Endothelial cell of umbilical vein (primary cell): Measurements from ENCODE around the gene MNT. TPM values are rescaled to one million over a fixed set of nuclear protein-coding genes. Genes with fewer than 3 reads are reported as not detected.
A peak's percentile ranks its signal among the peaks of the same experiment; 100 is the strongest.

ENCODE experiments used
- BruUV-seq: library from RNA; stranded (reverse); fragments of 400-500 nt; replicated peaks from 2 replicates; lab custom pipeline; 2021; lab: Mats Ljungman, UMichigan
- CTCF ChIA-PET: fragments of 300-600, 350-600 bp; sonication (Branson Sonifier 250); formaldehyde crosslinking; loops from one replicate; lab custom pipeline; 2021; ENCODE audit warnings: antibody characterized with exemption, inconsistent platforms; lab: Charles Lee
- POLR2A ChIA-PET: fragments of 300-600, 350-600 bp; sonication (Branson Sonifier 250); formaldehyde crosslinking; loops from one replicate; lab custom pipeline; 2021; ENCODE audit warnings: antibody characterized with exemption, inconsistent platforms; lab: Charles Lee
- DNase-seq: peaks from one replicate; pipeline ENCODE4 v3.0.0-alpha.2; 2011; ENCODE audit warnings: low read depth, low spot score
- FAIRE-seq: peaks from 2 replicates; lab custom pipeline; 2011; peaks lifted over from hg19 to GRCh38; lab: Jason Lieb, UNC
- H2AFZ ChIP-seq: 2 replicates; pipeline ENCODE4 v1.6.0; 2012; ENCODE audit warnings: low read depth, low read length, control low read depth, inconsistent platforms
- H3K27ac ChIP-seq: 2 replicates; pipeline ENCODE4 v1.5.1; 2011; ENCODE audit warnings: low read depth, mild to moderate bottlenecking, control low read depth, low read length, moderate library complexity; ENCODE audit not compliant: insufficient read depth
- H3K27me3 ChIP-seq, 2 experiments: 2 replicates each; pipeline versions ENCODE4 v1.6.0 to v1.6.1; 2011; ENCODE audit warnings: low read length in 2 of 2, mixed read lengths in 1 of 2; ENCODE audit not compliant: control insufficient read depth in 2 of 2, insufficient read depth in 2 of 2
- H3K36me3 ChIP-seq, 2 experiments: 2 replicates in 1 of 2; 3 replicates in 1 of 2; pipeline ENCODE4 v1.5.1; 2011; ENCODE audit warnings: low read length in 2 of 2, mild to moderate bottlenecking in 1 of 2, moderate library complexity in 1 of 2; ENCODE audit not compliant: control insufficient read depth in 2 of 2, insufficient read depth in 2 of 2; ENCODE audit errors: extremely low read depth in 1 of 2
- H3K4me1 ChIP-seq: 3 replicates; pipeline ENCODE4 v1.5.1; 2011; ENCODE audit warnings: mild to moderate bottlenecking, low read length; ENCODE audit not compliant: control insufficient read depth, insufficient read depth; ENCODE audit errors: extremely low read depth
- H3K4me2 ChIP-seq: 2 replicates; pipeline ENCODE4 v1.6.1; 2011; ENCODE audit warnings: low read length, control low read depth, mixed read lengths; ENCODE audit not compliant: insufficient read depth
- H3K4me3 ChIP-seq, 3 experiments: fragments of 200-600 bp in 1 of 3; sonication (generic), shearing (Covaris generic) in 1 of 3; replicated peaks in 1 of 3; 2 replicates each; pipeline ENCODE4 v1.5.1; 2011 to 2016; ENCODE audit warnings: control low read depth in 3 of 3, low read length in 3 of 3, mild to moderate bottlenecking in 2 of 3, inconsistent platforms in 1 of 3, low read depth in 1 of 3, moderate library complexity in 1 of 3; ENCODE audit not compliant: insufficient read depth in 1 of 3
- H3K79me2 ChIP-seq: 2 replicates; pipeline ENCODE4 v1.6.0; 2012; ENCODE audit warnings: low read length, inconsistent platforms; ENCODE audit not compliant: control insufficient read depth, insufficient read depth
- H3K9ac ChIP-seq: replicated peaks from 2 replicates; pipeline ENCODE3; 2011; ENCODE audit warnings: low read length, control low read depth; ENCODE audit not compliant: insufficient read depth; ENCODE audit errors: extremely low read depth
- H3K9me1 ChIP-seq: replicated peaks from 3 replicates; pipeline ENCODE4 v1.6.0; 2011; ENCODE audit warnings: mild to moderate bottlenecking, low read length; ENCODE audit not compliant: control insufficient read depth, insufficient read depth; ENCODE audit errors: extremely low read depth
- H3K9me3 ChIP-seq: replicated peaks from 2 replicates; pipeline ENCODE4 v1.5.1; 2012; ENCODE audit warnings: low read length, inconsistent platforms; ENCODE audit not compliant: control insufficient read depth, insufficient read depth
- H4K20me1 ChIP-seq: replicated peaks from 2 replicates; pipeline ENCODE3; 2011; ENCODE audit warnings: mild to moderate bottlenecking, low read length; ENCODE audit not compliant: control insufficient read depth, insufficient read depth; ENCODE audit errors: extremely low read depth
- EZH2 ChIP-seq: IDR thresholded peaks from 2 replicates; pipeline ENCODE4 v1.6.1; 2012; ENCODE audit warnings: borderline replicate concordance, low read depth, mild to moderate bottlenecking, moderate library complexity, low read length, inconsistent platforms; ENCODE audit not compliant: severe bottlenecking
- FOS ChIP-seq: IDR thresholded peaks from 2 replicates; pipeline ENCODE4 v1.6.1; 2011; ENCODE audit warnings: mild to moderate bottlenecking, low read length, moderate library complexity, borderline replicate concordance; ENCODE audit not compliant: insufficient read depth
- GATA2 ChIP-seq: IDR thresholded peaks from 2 replicates; pipeline ENCODE4 v1.7.0; 2011; ENCODE audit warnings: low read depth, mild to moderate bottlenecking, moderate library complexity, mixed read lengths, low read length; ENCODE audit not compliant: insufficient read length, insufficient read depth
- JUN ChIP-seq: IDR thresholded peaks from 2 replicates; pipeline ENCODE4 v1.6.1; 2011; ENCODE audit warnings: borderline replicate concordance, low read depth; ENCODE audit not compliant: insufficient read length, insufficient read depth
- MYC ChIP-seq: IDR thresholded peaks from one replicate; pipeline ENCODE4 v1.6.1; 2011; ENCODE audit warnings: mild to moderate bottlenecking, low read depth, low read length
- POLR2AphosphoS5 ChIP-seq: IDR thresholded peaks from 2 replicates; pipeline ENCODE4 v1.6.1; 2012; ENCODE audit warnings: low read depth, mild to moderate bottlenecking, control low read depth, low read length, moderate library complexity; ENCODE audit not compliant: insufficient read depth
- dilution Hi-C: fragments of 300-500 bp; cut with MboI; formaldehyde crosslinking; loops from one replicate; pipeline ENCODE4 v1.15.0; 2019; ENCODE audit warnings: low sequenced_read_pairs; ENCODE audit not compliant: extremely low pct_ligation_motif_present
- intact Hi-C: fragments of 100-400 bp; cut with micrococcal nuclease; formaldehyde crosslinking; loops from one replicate; pipeline ENCODE4 v1.10.0; 2022
- polyA plus RNA-seq, 4 experiments: library from polyadenylated mRNA; depleted of rRNA in 3 of 4; stranded (reverse) in 3 of 4; unstranded in 1 of 4; fragments of >200 nt; gene quantifications; 2 replicates each; pipeline versions ENCODE4 v1.2.1 to v1.2.3, GENCODE V29; 2011 to 2012; ENCODE audit warnings: missing spikeins in 1 of 4
- total RNA-seq: library from RNA; stranded (reverse); gene quantifications from 2 replicates; pipeline ENCODE4 v1.2.3, GENCODE V29; 2021
- TF ChIP-seq, protein P1 (sequence below): IDR thresholded peaks from 2 replicates; pipeline ENCODE4 v1.6.1; 2011; ENCODE audit not compliant: insufficient read depth, insufficient read length
- TF ChIP-seq, protein P2 (sequence below), 2 donors: IDR thresholded peaks; 1 replicate in 1 of 2; 2 replicates in 1 of 2; pipeline ENCODE4 v1.5.1; 2011; ENCODE audit warnings: low read length in 2 of 2, mild to moderate bottlenecking in 2 of 2, moderate library complexity in 2 of 2, control low read depth in 1 of 2, inconsistent platforms in 1 of 2, low read depth in 1 of 2; ENCODE audit not compliant: insufficient read depth in 1 of 2; ENCODE audit errors: extremely low read depth in 1 of 2

Gene MNT
- total and polyA plus RNA-seq, 2 donors (not counting 3 experiments of a cell fraction or from before 2014, with no cell fraction given) = 4.1 to 21.6 TPM

DNA sequence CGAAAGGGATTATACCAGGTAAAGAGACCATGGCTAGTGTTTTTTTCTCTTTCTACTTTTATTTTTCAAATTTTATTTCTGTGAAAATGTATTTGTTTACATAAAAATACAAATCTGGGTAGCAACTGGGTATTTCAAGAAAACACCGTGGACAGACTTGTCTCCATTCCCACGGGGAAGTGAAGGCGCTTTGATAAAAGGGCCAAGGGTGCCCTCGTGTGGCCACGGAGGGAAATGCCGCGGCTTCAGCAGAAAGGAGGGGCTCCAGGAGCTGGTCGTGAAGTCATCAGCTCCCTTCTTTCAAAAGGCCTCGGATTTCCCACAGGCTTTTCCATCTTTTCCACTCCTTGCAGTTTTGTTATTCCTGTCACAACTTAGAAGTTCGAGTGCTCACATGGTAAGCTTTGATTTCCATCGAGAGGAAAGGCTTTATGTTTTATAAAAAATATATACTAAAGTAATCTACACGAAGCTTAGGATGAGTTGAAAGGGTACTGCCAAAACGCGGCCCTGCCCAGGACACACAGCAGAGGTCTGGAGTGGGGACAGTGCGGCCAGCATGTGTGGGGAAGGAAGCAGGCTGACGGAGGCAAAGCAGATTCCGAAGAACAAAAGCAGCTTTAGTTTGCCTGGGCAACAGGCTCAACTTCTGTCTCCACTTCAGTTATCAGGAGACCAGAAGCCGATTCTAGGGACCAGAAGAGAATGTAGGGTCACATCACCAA is 15.3 kb upstream of the MNT start:
- BruUV-seq = no TSS peak
- CTCF ChIA-PET = interaction anchor here (0.6 to 10.8 kb wide), 43 partner anchors 9 to 597 kb away, joined by 3 to 909 read pairs (median 5); partner anchors contain the start of genes HIC1, METTL16, MNT and TSR1
- Histone ChIP-seq H3K9me3 (no peaks in the 10 kb centered on the region), H2AFZ (no peak overlapping the region), H3K36me3 (peaks cover 5 to 13% of the 10 kb centered on the region in 2 experiments), H3K9me1 (no peaks in the 10 kb centered on the region), H3K4me2 (no peak overlapping the region), H3K27me3 (no peaks in the 10 kb centered on the region), H3K4me1 (no peaks in the 10 kb centered on the region), H3K9ac (no peak overlapping the region), H3K79me2 (no peaks in the 10 kb centered on the region), H3K27ac (peak overlapping the region; percentile 32), H4K20me1 (no peaks in the 10 kb centered on the region), H3K4me3 (no peak overlapping the region)
- FAIRE-seq (peak; percentile 93), DNase-seq (peak; percentile 94)
- POLR2A ChIA-PET = interaction anchor here (1.3 kb wide), 1 partner anchor 33 kb away, joined by 12 read pairs; no protein-coding TSS in a partner anchor
- intact Hi-C loops (loop anchor here (1.0 to 10.0 kb wide), 5 partner anchors 15 to 364 kb away; partner anchors contain the start of gene MNT), dilution Hi-C loops (no loop called here)
- no peak for TF ChIP-seq EZH2
- no peak for TF ChIP-seq POLR2AphosphoS5
- no peak for TF ChIP-seq FOS
- TF ChIP-seq GATA2 = no peak
- TF ChIP-seq JUN = no peak
- TF ChIP-seq MYC = no peak
- TF ChIP-seq, protein P1, sequence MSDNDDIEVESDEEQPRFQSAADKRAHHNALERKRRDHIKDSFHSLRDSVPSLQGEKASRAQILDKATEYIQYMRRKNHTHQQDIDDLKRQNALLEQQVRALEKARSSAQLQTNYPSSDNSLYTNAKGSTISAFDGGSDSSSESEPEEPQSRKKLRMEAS = no peak
- TF ChIP-seq, protein P2, sequence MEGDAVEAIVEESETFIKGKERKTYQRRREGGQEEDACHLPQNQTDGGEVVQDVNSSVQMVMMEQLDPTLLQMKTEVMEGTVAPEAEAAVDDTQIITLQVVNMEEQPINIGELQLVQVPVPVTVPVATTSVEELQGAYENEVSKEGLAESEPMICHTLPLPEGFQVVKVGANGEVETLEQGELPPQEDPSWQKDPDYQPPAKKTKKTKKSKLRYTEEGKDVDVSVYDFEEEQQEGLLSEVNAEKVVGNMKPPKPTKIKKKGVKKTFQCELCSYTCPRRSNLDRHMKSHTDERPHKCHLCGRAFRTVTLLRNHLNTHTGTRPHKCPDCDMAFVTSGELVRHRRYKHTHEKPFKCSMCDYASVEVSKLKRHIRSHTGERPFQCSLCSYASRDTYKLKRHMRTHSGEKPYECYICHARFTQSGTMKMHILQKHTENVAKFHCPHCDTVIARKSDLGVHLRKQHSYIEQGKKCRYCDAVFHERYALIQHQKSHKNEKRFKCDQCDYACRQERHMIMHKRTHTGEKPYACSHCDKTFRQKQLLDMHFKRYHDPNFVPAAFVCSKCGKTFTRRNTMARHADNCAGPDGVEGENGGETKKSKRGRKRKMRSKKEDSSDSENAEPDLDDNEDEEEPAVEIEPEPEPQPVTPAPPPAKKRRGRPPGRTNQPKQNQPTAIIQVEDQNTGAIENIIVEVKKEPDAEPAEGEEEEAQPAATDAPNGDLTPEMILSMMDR (IDR thresholded peaks at IDR 0.05; ENCODE audit: extremely low read depth in 1 of 2, insufficient read depth in 1 of 2, low read depth in 1 of 2, low read length in 2 of 2) = peak; percentile 88 to 92
